Measurements from ENCODE around the gene EPHB3.

The EPHB3 gene

GRCh38 chr3:184600685-184601377, 39.2 kb downstream of the EPHB3 start:
- peaks cover 18 to 24% of the 10 kb centered on the region in 2 donors for H3K4me1 Mint-ChIP-seq
- H3K36me3 Mint-ChIP-seq = no peaks in the 10 kb centered on the region
- H3K4me3 Mint-ChIP-seq = no peak overlapping the region
- peak overlapping the region; percentile 56 for H3K27ac Mint-ChIP-seq
- DNase-seq (no peak), ATAC-seq (replicated peaks) (no peak)
- H3K9me3 Mint-ChIP-seq = no peaks in the 10 kb centered on the region
- H3K27me3 Mint-ChIP-seq = peaks cover 48 to 52% of the 10 kb centered on the region in 2 donors

- H3K27me3 Mint-ChIP-seq = peaks cover 58 to 59% of the 10 kb centered on the region in 2 donors
- peaks cover 18 to 24% of the 10 kb centered on the region in 2 donors for H3K4me1 Mint-ChIP-seq
- H3K27ac Mint-ChIP-seq = peak overlapping the region; percentile 38
- DNase-seq = no peak
- no peaks in the 10 kb centered on the region for H3K36me3 Mint-ChIP-seq
- ATAC-seq (replicated peaks) = peak in 1 of 2 donors; percentile 20
- no peaks in the 10 kb centered on the region for H3K9me3 Mint-ChIP-seq
- H3K4me3 Mint-ChIP-seq = peak overlapping the region in 1 of 2 donors; percentile 54
Observed at GRCh38 chr3:184601576-184602371, 40.2 kb downstream of the EPHB3 start.

- DNase-seq = no peak
- no peaks in the 10 kb centered on the region for H3K36me3 Mint-ChIP-seq
Observed at GRCh38 chr3:184602372-184603150, 41.0 kb downstream of the EPHB3 start.

GRCh38 chr3:184603151-184604030, 41.8 kb downstream of the EPHB3 start:
- H3K9me3 Mint-ChIP-seq = no peaks in the 10 kb centered on the region
- DNase-seq = no peak
- H3K36me3 Mint-ChIP-seq = no peaks in the 10 kb centered on the region
- no peak overlapping the region for H3K27ac Mint-ChIP-seq
- peak overlapping the region; percentile 67 to 76 for H3K4me3 Mint-ChIP-seq
- ATAC-seq (replicated peaks) = no peak
- peaks cover 18 to 24% of the 10 kb centered on the region in 2 donors for H3K4me1 Mint-ChIP-seq
- H3K27me3 Mint-ChIP-seq = peaks cover 62 to 64% of the 10 kb centered on the region in 2 donors

More at GRCh38 chr3:184602372-184603150, 41.0 kb downstream of the EPHB3 start:
- Mint-ChIP-seq H3K4me3 (peak overlapping the region; percentile 37 to 54), H3K27ac (peak overlapping the region; percentile 38), H3K4me1 (peaks cover 18 to 24% of the 10 kb centered on the region in 2 donors), H3K27me3 (peaks cover 62 to 64% of the 10 kb centered on the region in 2 donors), H3K9me3 (no peaks in the 10 kb centered on the region)
- no peak for ATAC-seq (replicated peaks)

GRCh38 chr3:184604039-184604601, 42.5 kb downstream of the EPHB3 start:
- H3K36me3 Mint-ChIP-seq = no peaks in the 10 kb centered on the region
- DNase-seq (no peak), ATAC-seq (replicated peaks) (peak; percentile 35 to 40)
- H3K4me3 Mint-ChIP-seq = peak overlapping the region; percentile 67 to 76
- peaks cover 18 to 24% of the 10 kb centered on the region in 2 donors for H3K4me1 Mint-ChIP-seq
- no peak overlapping the region for H3K27ac Mint-ChIP-seq
- peaks cover 62 to 64% of the 10 kb centered on the region in 2 donors for H3K27me3 Mint-ChIP-seq
- no peaks in the 10 kb centered on the region for H3K9me3 Mint-ChIP-seq

GRCh38 chr3:184604615-184605290, 43.2 kb downstream of the EPHB3 start:
- H3K4me1 Mint-ChIP-seq = peaks cover 18 to 24% of the 10 kb centered on the region in 2 donors
- H3K27ac Mint-ChIP-seq = no peak overlapping the region
- ATAC-seq (replicated peaks) (peak; percentile 37 to 40), DNase-seq (no peak)
- H3K27me3 Mint-ChIP-seq = peaks cover 62 to 63% of the 10 kb centered on the region in 2 donors
- peak overlapping the region; percentile 18 to 55 for H3K4me3 Mint-ChIP-seq
- no peaks in the 10 kb centered on the region for H3K9me3 Mint-ChIP-seq
- H3K36me3 Mint-ChIP-seq = no peaks in the 10 kb centered on the region

- ATAC-seq (replicated peaks) (no peak), DNase-seq (no peak)
- no peaks in the 10 kb centered on the region for H3K36me3 Mint-ChIP-seq
- H3K4me3 Mint-ChIP-seq = no peak overlapping the region
- peaks cover 35 to 40% of the 10 kb centered on the region in 2 donors for H3K27me3 Mint-ChIP-seq
- H3K4me1 Mint-ChIP-seq = peaks cover 10 to 13% of the 10 kb centered on the region in 2 donors
- H3K27ac Mint-ChIP-seq = no peak overlapping the region
- no peaks in the 10 kb centered on the region for H3K9me3 Mint-ChIP-seq
Observed at GRCh38 chr3:184608209-184608608, 46.6 kb downstream of the EPHB3 start.

GRCh38 chr3:184609476-184610244, 48.1 kb downstream of the EPHB3 start:
- H3K4me1 Mint-ChIP-seq = peaks cover 3 to 6% of the 10 kb centered on the region in 2 donors
- ATAC-seq (replicated peaks) (no peak), DNase-seq (no peak)
- H3K27ac Mint-ChIP-seq = no peak overlapping the region
- H3K9me3 Mint-ChIP-seq = no peaks in the 10 kb centered on the region
- no peaks in the 10 kb centered on the region for H3K36me3 Mint-ChIP-seq
- H3K27me3 Mint-ChIP-seq = peaks cover 26 to 31% of the 10 kb centered on the region in 2 donors
- no peak overlapping the region for H3K4me3 Mint-ChIP-seq

GRCh38 chr3:184610245-184610871, 48.8 kb downstream of the EPHB3 start:
- Mint-ChIP-seq H3K27me3 (peaks cover 25 to 27% of the 10 kb centered on the region in 2 donors), H3K36me3 (no peaks in the 10 kb centered on the region), H3K4me3 (no peak overlapping the region), H3K4me1 (no peaks in the 10 kb centered on the region), H3K27ac (no peak overlapping the region), H3K9me3 (no peaks in the 10 kb centered on the region)
- DNase-seq = no peak
- no peak for ATAC-seq (replicated peaks)

GRCh38 chr3:184611607-184612281, 50.2 kb downstream of the EPHB3 start:
- no peak for DNase-seq
- Mint-ChIP-seq H3K9me3 (no peaks in the 10 kb centered on the region), H3K27me3 (peaks cover 13 to 23% of the 10 kb centered on the region in 2 donors), H3K27ac (no peak overlapping the region), H3K4me1 (no peaks in the 10 kb centered on the region), H3K36me3 (no peaks in the 10 kb centered on the region), H3K4me3 (no peak overlapping the region)
- ATAC-seq (replicated peaks) = no peak

GRCh38 chr3:184615396-184615795, 53.8 kb downstream of the EPHB3 start:
- no peak for ATAC-seq (replicated peaks)
- Mint-ChIP-seq H3K4me3 (no peak overlapping the region), H3K9me3 (no peaks in the 10 kb centered on the region)

More at GRCh38 chr3:184615396-184615795, 53.8 kb downstream of the EPHB3 start:
- Mint-ChIP-seq H3K27me3 (peaks cover 26 to 35% of the 10 kb centered on the region in 2 donors), H3K27ac (no peak overlapping the region), H3K4me1 (peaks cover 10 to 11% of the 10 kb centered on the region in 2 donors), H3K36me3 (no peaks in the 10 kb centered on the region)
- no peak for DNase-seq

Measured in stimulated activated naive B cell treated with anti-CD40 and anti-IgM and Interleukin-4, amounts not matched to agents 10 μg/mL and 1 μg/mL and 100 μg/mL, for 72 hours (primary cell).